HG02870 (cell line): ENCODE measurements around the gene C5.
A peak's percentile ranks its signal among the peaks of the same experiment; 100 is the strongest.
"Not testable (repeated sequence)": the region's sequence is repeated elsewhere in the genome, so short reads cannot be mapped to it uniquely, and the experiment has no call there.

Source experiments
- ATAC-seq: cut with Tn5 transposase; IDR thresholded peaks from one replicate; pipeline ENCODE4 v1.9.1; 2021; ENCODE audit warnings: mild to moderate bottlenecking, moderate library complexity; ENCODE audit not compliant: unreplicated experiment

The C5 gene

DNA sequence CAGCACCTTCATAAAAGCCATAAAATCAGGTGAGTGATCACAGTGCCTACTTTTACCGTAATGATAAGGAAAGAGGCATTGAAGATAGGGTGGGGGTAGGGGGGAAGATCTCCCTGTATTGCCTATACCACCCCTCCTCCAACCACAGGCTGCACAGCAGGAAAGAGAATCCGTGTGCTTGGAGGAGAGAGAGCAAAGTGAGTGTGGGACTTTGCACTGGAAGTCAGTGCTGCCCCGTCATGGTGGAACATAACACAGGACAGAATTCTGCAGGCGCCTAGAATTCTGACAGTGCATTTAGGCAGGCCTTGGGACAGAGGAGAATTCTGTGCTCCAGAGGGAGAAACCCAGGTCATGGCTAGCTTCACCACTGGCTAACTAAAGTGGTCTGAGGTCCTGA is 3.5 kb upstream of the C5 start:
- no peak for ATAC-seq

DNA sequence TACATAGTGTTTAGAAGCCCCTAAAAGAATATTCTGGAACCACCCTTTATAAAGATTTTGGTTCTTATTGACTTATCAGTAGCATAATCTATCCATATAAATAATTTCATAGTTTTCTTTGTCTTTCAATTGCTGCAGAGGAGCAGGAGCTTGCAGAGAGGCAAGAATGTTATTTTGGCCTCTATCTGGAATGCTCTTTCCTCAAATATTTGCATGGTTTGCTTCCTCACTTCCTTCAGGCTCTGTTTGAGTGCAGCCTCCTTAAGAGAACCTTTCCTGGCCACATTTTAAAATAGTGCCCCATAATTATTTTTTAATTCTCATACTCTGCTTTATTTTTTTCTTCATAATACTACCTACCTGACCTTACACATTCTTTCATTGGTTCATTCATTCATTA is 1.5 kb downstream of the C5 start:
- ATAC-seq: no peak

DNA sequence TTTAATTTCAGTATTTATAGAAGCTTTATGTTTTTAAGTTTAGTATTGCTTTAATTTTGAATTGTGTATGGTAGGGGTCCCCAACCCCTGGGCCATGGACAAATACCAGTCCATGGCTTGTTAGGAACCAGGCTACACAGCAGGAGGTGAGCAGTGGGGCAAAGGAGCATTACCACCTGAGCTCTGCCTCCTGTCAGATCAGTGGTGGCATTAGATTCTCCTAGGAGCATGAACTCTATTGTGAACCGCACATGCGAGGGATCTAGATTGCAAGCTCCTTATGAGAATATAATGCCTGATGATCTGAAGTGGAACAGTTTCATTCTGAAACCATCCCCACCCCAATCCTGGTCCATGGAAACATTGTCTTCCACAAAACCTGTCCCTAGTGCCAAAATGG is 1.9 kb downstream of the C5 start:
- ATAC-seq: no peak

DNA sequence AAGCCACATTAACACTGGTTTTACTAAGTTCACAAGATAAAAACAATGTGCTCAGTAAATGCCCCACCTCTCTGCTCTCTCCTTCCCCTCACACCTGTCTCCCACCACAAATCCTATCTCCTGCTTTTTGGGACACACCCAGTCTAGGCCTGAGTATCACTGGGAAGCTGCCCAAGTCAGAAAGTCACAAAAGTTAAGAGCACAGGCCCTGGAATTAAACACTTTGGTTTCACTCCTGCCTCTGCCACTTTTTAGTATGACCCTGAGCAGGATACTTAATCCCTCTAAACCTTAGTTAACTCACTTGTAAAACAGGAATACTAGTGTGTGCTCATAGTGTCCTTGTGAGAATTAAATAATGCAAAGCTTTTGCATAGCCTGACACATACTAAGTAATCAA is 11.3 kb downstream of the C5 start:
- no peak for ATAC-seq

DNA sequence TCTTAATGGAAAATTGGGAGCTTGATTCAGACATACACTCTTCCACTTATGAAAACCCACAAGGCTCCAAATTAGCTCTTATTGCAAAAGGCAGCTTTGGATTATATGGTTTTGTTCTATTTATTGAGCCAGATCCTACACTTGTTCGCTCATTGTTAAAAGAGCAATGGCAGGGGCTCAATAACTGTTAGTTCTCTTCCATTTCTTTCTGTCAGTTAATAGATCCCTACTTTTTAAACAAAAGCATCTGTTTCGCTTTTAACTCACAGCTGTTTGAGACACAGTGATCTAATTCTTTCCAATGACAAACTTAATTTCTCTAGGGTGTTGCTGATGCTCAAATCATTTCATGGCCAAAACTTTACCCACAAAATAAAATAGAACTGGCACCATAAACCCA is 11.7 kb downstream of the C5 start:
- no peak for ATAC-seq

DNA sequence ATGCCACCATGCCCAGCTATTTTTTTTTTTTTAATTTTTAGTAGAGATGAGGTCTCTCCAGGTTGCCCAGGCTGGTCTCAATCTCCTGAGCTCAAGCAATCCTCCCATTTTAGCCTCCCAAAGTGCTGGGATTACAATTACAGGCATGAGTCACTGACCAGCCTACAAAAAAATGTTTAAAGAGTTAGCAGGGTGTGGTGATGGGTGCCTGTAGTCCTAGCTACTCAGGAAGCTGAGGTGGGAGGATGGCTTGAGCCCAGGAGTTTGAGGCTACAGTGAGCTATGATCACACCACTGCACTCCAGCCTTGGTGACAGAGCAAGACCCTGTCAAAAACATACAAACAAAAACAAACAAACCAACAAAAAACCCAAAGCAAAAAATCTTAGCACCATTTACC is 14.4 kb downstream of the C5 start:
- ATAC-seq: not testable (repeated sequence)

DNA sequence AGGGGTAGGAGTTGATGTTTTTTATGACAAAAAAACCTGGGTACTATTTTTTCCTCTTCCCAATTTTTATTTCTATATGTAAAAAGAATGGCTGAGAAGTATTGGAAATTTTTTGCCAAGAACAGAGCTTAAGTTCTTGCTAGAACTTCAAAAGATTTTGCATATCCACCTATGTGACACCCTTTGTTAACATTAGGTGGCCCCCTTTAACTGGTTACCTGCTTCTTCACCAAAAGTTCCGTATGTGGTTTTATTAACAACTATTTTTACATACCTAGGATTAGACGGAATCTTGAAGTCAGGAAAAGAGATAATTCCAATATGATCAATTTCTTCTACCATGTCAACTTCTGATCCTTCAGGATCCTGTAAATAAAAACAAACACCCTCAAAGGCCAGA is 15.5 kb downstream of the C5 start:
- no peak for ATAC-seq

DNA sequence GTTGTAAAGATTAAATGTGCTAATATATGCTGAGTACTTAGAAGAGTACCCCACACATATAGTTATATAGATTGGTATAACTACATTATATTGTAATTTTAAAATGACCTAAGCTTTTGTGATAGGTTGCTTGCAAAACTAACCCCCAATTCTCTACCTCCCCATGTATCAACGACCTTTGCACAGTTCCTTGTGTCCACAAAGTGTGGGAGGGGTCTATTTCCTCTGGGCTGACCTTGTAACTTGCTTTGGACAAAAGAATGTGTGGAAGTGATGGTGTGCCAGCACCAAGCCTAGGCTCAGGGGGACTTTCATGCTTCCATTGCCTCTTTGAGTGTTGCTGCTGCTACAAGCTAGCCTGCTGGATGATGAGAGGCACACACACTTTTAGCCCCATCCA is 20.6 kb downstream of the C5 start:
- ATAC-seq: no peak

DNA sequence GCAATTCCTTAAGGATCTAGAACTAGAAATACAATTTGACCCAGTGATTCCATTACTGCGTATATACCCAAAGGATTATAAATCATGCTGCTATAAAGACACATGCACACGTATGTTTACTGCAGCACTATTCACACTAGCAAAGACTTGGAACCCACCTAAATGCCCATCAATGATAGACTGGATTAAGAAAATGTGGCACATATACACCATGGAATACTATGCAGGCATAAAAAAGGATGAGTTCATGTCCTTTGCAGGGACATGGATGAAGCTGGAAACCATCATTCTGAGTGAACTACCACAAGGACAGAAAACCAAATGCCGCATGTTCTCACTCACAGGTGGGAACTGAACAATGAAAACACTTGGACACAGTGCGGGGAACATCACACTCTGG is 21.8 kb downstream of the C5 start:
- ATAC-seq: not testable (repeated sequence)

DNA sequence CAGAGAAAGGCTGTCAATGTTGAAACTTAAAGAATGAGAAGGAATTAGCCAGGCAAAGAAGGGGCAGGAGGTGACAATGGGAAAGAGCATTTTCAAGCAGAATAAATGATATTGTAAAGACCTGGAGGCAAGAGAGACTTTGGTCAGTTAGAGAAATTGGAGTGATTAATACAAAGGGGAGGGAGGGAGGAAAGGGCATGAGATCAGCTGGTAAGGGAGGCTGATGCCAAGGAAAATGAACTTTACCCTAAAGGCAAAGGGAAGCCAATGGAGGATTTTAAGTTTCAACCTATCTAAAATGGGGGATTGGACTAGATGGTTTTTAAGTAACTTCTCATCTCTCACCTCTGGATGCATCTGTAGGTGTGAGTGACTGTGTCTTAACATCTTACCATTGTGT is 23.3 kb downstream of the C5 start:
- ATAC-seq: no peak

DNA sequence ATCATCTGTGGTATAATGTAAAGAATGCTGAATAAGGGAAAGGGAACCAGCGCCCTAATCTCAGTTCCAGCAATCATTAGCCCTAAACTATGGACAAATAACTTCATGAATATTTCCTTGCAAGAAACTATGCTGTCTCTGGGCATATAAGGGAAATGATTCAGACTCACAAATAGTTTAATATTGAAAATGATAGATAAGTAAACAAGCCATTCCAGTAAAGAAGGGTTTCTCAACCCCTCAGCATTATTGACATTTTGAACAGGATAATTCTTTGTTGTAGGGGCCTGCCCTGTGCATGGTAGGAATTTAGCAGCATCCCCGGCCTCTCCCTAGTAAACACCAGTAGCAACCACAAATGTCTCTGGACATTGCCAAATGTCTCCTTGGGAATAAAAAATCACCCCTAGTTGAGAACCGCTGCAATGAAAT is 23.8 kb downstream of the C5 start:
- no peak for ATAC-seq

DNA sequence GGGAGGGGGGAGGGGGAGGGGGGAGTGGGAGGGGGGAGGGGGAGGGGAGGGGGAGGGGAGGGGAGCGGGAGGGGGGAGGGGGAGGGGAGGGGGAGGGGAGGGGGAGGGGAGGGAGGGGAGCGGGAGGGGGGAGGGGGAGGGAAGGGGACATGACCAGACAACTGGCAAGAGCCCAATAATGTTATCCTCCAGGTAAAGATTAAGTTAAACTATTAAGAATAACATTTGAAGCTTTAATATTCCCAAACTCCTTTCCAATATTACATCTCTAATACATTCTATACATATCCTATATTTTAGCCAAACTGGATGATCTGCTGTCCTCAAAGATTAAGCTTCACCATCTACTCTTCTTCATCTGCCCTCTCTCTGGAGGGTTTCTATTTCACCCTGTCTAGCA is 25.8 kb downstream of the C5 start:
- no peak for ATAC-seq

DNA sequence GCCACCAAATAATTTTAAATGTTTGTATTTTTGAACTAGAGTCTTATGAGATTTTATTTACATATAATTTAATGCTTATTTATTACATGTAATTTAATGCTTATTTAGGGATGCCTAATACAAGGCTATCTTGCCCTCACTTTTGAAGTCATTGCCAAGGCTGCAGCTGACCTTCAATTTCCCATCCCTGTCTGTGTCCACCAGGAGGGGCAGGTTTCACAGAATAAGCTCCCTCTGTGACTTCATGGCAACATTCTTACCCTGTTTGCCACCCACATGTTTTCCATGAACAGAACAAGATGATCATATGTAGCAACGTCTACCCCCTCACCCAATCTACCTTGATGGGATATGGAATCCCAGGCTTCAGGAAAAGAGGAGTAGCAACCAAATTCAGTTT is 27.0 kb downstream of the C5 start:
- ATAC-seq: no peak

DNA sequence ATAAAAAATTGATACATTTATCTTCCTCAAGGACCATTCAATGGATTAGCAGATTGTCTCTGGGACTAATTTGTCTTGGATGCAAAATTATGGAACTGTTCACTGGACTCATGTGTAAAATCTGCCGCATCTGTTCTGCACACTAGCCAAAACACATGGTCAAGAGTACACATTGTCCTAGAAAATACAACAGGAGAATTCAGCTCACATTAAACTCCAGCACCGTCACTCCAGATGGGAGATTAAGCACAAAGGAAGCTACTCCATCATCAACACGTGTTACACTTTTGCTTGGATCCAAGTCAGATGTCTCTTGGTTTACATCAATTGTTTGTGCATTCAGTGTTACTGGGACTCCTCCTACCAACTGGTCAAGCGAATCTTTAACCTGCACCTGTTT is 28.8 kb downstream of the C5 start:
- ATAC-seq: no peak

DNA sequence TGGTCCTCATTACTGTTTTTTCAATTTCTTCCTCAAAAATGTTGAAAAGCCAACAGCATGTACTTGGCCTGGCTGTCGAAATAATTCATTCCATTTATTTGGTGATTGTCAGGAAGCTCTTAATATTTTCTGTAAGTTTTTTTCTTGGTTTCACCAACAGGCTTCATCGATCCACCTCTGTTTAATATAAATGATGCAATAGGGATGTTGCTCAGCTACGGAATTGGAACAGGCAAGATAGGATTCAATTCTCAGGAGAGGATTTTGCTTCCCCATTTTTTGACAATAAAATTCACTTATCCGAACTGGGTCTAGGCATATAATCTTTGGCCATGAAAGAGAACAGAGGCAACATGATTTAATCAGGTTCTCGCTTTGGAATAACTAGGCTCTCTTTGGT is 30.8 kb downstream of the C5 start:
- ATAC-seq: no peak

DNA sequence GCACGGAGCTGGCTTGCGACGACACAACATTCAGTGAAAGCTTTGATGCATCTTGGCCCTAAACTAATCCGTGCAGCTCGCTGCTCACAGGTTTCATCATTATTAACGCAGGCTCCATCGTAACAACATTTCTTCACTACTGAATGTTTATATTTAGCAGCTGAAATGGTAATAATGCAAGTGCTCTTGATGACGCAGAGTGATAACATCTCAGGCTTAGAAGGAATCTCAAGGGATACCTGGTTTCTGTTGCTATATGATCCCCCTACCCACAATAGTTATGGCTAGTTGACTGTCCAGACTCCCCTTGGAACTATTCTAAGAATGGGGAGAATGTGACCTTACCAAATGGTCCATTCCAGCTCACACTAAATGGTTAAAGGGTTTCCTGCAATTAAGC is 36.2 kb downstream of the C5 start:
- ATAC-seq: no peak

DNA sequence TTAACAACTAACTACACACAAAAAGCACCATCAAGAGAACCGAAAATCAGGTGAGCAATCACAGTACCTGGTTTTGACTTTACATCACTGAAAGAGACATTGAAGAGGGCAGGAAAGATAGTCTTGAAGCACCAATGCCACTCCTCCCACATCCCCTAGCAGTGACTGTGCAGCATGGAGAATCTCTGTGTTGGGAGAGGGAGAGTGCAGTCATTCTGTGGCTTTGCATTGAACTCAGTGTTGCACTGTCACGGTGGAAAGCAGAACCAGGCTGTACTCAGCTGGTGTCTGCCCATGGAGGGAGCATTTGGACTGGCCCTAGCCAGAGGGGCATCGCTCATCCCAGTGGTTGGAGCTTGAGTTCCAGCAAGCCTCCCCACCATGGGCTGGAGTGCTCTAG is 40.4 kb downstream of the C5 start:
- no peak for ATAC-seq

DNA sequence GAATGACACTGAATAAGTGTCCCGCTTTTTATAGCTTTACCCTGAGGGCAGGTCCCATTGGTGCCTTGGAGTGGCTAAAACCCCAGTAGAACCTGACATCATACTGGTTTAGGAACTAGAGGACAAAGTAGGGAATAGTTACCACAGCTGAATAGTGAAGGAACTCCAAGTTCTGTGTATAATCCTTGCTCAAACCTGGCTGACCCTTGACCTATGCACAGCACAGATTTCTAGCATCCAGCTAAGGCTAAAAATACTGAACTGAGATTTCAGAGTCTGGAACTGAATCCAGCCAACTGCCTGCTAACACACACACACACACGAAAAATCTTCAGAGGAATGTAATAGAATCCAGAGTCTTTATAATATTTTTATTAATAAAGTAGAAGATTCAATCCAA is 50.8 kb downstream of the C5 start:
- no peak for ATAC-seq

DNA sequence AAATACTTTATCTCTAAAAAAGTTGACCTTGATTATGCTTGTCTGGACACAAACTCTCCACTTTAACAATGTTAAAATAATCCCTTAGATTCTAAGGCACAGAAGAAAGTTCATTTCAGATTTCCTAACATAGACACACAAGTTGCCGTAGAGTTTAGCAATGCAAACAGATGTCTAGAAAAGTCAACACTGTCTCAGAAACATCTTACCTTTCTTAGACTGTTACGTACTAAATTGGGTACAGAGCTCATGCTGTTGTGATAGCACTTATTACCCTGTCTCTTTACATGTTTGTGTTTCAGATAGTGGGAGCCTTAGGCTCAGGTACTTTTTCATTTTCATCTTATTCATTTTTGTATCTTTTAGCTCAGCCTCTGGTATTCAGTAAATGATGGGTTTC is 52.0 kb downstream of the C5 start:
- ATAC-seq: no peak

DNA sequence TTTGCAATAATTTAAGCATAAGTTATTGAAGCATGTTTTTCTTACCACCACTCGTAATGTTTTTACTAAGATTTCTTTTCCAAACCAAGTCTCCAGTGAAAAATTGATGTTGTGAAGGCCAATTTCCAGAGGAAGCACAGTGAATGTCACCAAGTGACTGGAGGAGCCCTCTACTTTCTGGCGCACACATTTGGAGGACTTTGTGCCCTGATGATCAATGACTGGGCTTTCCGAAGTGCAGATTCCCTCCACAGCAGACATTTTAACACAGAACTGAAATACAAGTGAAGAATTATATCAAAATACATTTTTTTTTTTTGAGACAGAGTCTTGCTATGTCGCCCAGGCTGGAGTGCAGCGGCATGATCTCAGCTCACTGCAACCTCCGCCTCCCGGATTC is 52.6 kb downstream of the C5 start:
- no peak for ATAC-seq

DNA sequence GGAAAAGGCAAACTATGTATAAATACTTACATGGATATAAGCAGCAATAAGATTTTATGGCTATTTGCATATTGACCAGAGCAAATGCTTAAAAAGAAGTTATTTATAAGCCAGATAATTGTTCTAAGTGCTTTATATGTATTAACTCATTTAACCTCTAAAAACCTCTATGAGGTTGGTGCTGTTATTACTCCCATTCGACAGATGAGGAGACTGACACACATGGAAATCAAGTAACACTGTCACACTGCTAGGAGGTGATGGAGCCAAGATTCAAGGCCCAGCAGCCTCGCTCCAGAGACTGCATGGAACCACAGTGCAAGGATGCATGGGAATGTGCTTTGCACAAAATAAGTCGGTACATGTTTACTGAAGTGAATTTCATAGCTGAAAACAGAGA is 53.7 kb downstream of the C5 start:
- no peak for ATAC-seq

DNA sequence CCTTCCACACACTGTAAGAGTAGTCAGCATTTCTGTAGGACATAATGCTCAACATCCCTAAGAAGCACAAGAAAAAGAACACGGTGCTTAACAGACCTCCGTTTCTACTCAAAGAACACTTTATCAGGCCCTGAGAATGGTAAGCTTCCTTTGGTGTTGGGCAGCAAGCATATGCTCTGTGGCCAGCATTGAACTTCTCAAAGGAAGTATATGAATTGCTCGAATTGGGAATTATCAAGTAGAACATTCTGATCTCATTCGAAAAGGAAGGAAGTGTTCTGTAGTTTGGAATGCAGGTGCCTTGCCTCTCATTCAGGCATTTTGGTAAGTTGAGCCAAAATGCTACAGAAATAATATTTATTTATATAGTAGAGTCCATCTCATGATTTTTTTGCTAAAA is 61.0 kb downstream of the C5 start:
- ATAC-seq: no peak

DNA sequence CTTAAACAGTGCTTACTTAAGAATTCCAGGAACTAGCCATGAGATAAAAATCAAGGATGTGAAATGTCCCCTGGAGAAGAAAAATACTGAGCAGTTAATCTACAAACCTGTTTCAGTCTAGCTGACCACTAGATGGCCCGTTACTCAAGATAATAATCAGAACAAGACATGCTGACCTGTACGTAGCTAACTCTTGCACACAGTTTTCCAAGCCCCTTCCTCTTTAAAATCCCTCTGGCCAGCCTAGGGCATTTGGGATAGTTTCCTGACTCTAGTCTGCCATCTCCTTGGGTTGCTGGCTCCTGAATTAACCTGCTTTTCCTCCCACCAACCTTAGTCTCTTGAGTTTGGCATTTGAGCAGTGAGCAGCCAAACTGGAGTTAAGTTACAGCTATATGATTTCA is 64.3 kb downstream of the C5 start:
- peak; percentile 40 for ATAC-seq

DNA sequence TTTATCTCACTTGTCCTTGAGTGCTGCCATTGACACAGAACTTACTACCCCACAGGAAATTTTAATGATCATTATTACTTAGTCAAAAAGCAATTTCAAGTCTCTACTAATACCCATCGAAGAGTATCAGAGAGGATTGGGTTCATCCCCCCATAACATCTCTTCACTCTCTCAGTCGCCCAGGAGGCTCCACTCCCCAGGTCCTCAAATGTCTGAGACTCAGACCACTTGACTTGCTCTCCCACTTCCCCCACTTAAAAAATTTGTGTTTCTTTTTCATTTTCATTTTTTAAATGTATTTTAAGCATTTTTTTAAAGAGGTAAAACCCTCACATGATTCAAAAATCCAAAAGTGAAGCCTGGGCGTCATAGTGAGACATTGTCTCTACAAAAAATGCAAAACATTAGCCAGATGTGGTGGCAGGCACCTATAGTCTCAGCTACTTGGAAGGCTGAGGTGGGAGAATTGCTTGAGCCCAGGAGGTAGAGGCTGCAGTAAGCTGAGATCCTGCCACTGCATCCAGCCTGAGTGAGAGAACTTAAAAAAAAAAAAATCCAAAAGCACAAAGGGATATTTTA is 66.7 kb downstream of the C5 start:
- ATAC-seq: peak; percentile 55
